GM23338 (cell line): ENCODE results near the gene HNRNPAB. TPM values are rescaled to one million over a fixed set of nuclear protein-coding genes. Genes with fewer than 3 reads are reported as not detected.

ENCODE experiments used
- ATAC-seq: fragments of 200-7000 bp; cut with Tn5 transposase; 3 replicates; pipeline ENCODE4 v1.9.1; 2020
- DNase-seq: peaks from one replicate; pipeline ENCODE4 v3.0.0-alpha.2; 2015; ENCODE audit warnings: low spot score
- H2AFZ ChIP-seq: fragments of 200-600 bp; sonication (generic); 2 replicates; pipeline ENCODE4 v1.8.0; 2016; ENCODE audit warnings: antibody characterized with exemption, mild to moderate bottlenecking, moderate library complexity
- H3F3A ChIP-seq: fragments of 200-600 bp; sonication (generic); replicated peaks from 2 replicates; pipeline ENCODE4 v1.8.0; 2017; ENCODE audit warnings: antibody characterized with exemption, mixed run types, low read depth
- H3K27ac ChIP-seq: fragments of 200-600 bp; sonication (generic); 2 replicates; pipeline ENCODE4 v1.6.1; 2016; ENCODE audit warnings: low read depth
- H3K27me3 ChIP-seq: fragments of 200-600 bp; sonication (generic); 2 replicates; pipeline ENCODE4 v1.8.0; 2016; ENCODE audit warnings: mild to moderate bottlenecking, mixed run types, moderate library complexity; ENCODE audit not compliant: insufficient read depth
- H3K36me3 ChIP-seq: fragments of 200-600 bp; sonication (generic); 2 replicates; pipeline ENCODE4 v1.8.0; 2016; ENCODE audit warnings: mild to moderate bottlenecking; ENCODE audit not compliant: insufficient read depth
- H3K4me1 ChIP-seq: fragments of 200-600 bp; sonication (generic); 2 replicates; pipeline ENCODE4 v1.8.0; 2016; ENCODE audit warnings: mild to moderate bottlenecking, moderate library complexity; ENCODE audit not compliant: insufficient read depth
- H3K4me2 ChIP-seq: fragments of 200-600 bp; sonication (generic); 2 replicates; pipeline ENCODE4 v1.7.1; 2017; ENCODE audit warnings: mixed run types
- H3K4me3 ChIP-seq: fragments of 200-600 bp; sonication (generic); 2 replicates; pipeline ENCODE4 v1.6.1; 2016; ENCODE audit warnings: mixed run types
- H3K79me2 ChIP-seq: fragments of 200-600 bp; sonication (generic); replicated peaks from 2 replicates; pipeline ENCODE4 v1.8.0; 2017; ENCODE audit warnings: mild to moderate bottlenecking; ENCODE audit not compliant: insufficient read depth
- H3K9me2 ChIP-seq: fragments of 200-600 bp; sonication (generic); 2 replicates; pipeline ENCODE4 v1.8.0; 2017; ENCODE audit not compliant: insufficient read depth
- H4K20me1 ChIP-seq: fragments of 200-600 bp; sonication (generic); replicated peaks from 2 replicates; pipeline ENCODE4 v1.8.0; 2017; ENCODE audit warnings: mild to moderate bottlenecking; ENCODE audit not compliant: insufficient read depth
- H3K27ac Mint-ChIP-seq: 2 replicates; pipeline ENCODE4 v1.8.0; 2020; ENCODE audit warnings: inconsistent platforms, mild to moderate bottlenecking, moderate library complexity, mixed read lengths
- H3K27me3 Mint-ChIP-seq: 3 replicates; pipeline ENCODE4 v1.8.0; 2022; ENCODE audit warnings: low read depth, mild to moderate bottlenecking, moderate library complexity, mixed read lengths, inconsistent platforms; ENCODE audit not compliant: insufficient read depth, poor library complexity
- H3K36me3 Mint-ChIP-seq: 3 replicates; pipeline ENCODE4 v1.8.0; 2021; ENCODE audit warnings: low read depth, mild to moderate bottlenecking, inconsistent platforms, moderate library complexity, mixed read lengths
- H3K4me1 Mint-ChIP-seq: 3 replicates; pipeline ENCODE4 v1.8.0; 2020; ENCODE audit warnings: mild to moderate bottlenecking, inconsistent platforms, mixed read lengths
- H3K4me3 Mint-ChIP-seq: 3 replicates; pipeline ENCODE4 v1.8.0; 2021; ENCODE audit warnings: moderate library complexity, mild to moderate bottlenecking, inconsistent platforms, mixed read lengths
- H3K9me3 Mint-ChIP-seq: 3 replicates; pipeline ENCODE4 v1.8.0; 2020; ENCODE audit warnings: moderate library complexity, mild to moderate bottlenecking, inconsistent platforms, mixed read lengths
- CREB1 ChIP-seq: fragments of 250-450 bp; sonication (Bioruptor Pico); IDR thresholded peaks from 2 replicates; pipeline ENCODE4 v1.5.0; 2020; ENCODE audit warnings: low read depth, mild to moderate bottlenecking, moderate library complexity
- EZH2 ChIP-seq: fragments of 200-600 bp; sonication (generic); IDR thresholded peaks from one replicate; pipeline ENCODE4 v1.8.0; 2017; ENCODE audit warnings: antibody characterized with exemption, mild to moderate bottlenecking, low read depth; ENCODE audit not compliant: unreplicated experiment
- EZH2phosphoT487 ChIP-seq: fragments of 200-600 bp; sonication (generic); IDR thresholded peaks from one replicate; pipeline ENCODE4 v1.8.1; 2018; ENCODE audit warnings: antibody characterized with exemption; ENCODE audit not compliant: unreplicated experiment
- JUNB ChIP-seq: IDR thresholded peaks from one replicate; pipeline ENCODE4 v1.6.1; 2016; ENCODE audit warnings: antibody characterized with exemption; ENCODE audit not compliant: unreplicated experiment
- NANOG ChIP-seq: IDR thresholded peaks from 2 replicates; pipeline ENCODE4 v1.6.1; 2016; ENCODE audit warnings: antibody characterized with exemption, borderline replicate concordance
- ZNF114 ChIP-seq: fragments of 250-450 bp; sonication (Bioruptor Pico); IDR thresholded peaks from 2 replicates; pipeline ENCODE4 v1.5.0; 2020; ENCODE audit warnings: mild to moderate bottlenecking, moderate library complexity
- ZNF331 ChIP-seq: fragments of 250-450 bp; sonication (Bioruptor Pico); IDR thresholded peaks from 2 replicates; pipeline ENCODE4 v1.5.0; 2020; ENCODE audit warnings: low read depth, mild to moderate bottlenecking, moderate library complexity
- polyA plus RNA-seq: library from polyadenylated mRNA; unstranded; fragments of >200 nt; fragmentation: Nextera tagmentation; extraction: Ambion mirVana; gene quantifications from 2 replicates; pipeline ENCODE4 v1.2.1, GENCODE V29; 2016
- total RNA-seq: library from RNA; depleted of rRNA; stranded (reverse); fragments of >200 nt; shearing (Covaris generic); gene quantifications from 2 replicates; pipeline ENCODE4 v1.2.3, GENCODE V29; 2014
- TF ChIP-seq, protein P1 (sequence below): fragments of 250-450 bp; sonication (Bioruptor Pico); IDR thresholded peaks from 2 replicates; pipeline ENCODE4 v1.5.0; 2020; ENCODE audit warnings: mild to moderate bottlenecking, moderate library complexity
- TF ChIP-seq, protein P2 (sequence below): IDR thresholded peaks from 2 replicates; pipeline ENCODE4 v1.6.1; 2016; ENCODE audit warnings: antibody characterized with exemption
- TF ChIP-seq, protein P3 (sequence below): IDR thresholded peaks from one replicate; pipeline ENCODE4 v1.6.1; 2018; ENCODE audit warnings: antibody characterized with exemption; ENCODE audit not compliant: unreplicated experiment

HNRNPAB gene
- total and polyA plus RNA-seq, 2 experiments from 2014 or later, result 304 to 579 TPM

- peaks cover 15% of the 10 kb centered on the region for H4K20me1 ChIP-seq
- no peak for ATAC-seq
- peaks cover 39% of the 10 kb centered on the region for H3F3A ChIP-seq
- H3K79me2 ChIP-seq, result no peaks in the 10 kb centered on the region
- TF ChIP-seq CREB1 (no peak), ZNF331 (CRISPR knock-in tag) (no peak)
- TF ChIP-seq, protein P1, sequence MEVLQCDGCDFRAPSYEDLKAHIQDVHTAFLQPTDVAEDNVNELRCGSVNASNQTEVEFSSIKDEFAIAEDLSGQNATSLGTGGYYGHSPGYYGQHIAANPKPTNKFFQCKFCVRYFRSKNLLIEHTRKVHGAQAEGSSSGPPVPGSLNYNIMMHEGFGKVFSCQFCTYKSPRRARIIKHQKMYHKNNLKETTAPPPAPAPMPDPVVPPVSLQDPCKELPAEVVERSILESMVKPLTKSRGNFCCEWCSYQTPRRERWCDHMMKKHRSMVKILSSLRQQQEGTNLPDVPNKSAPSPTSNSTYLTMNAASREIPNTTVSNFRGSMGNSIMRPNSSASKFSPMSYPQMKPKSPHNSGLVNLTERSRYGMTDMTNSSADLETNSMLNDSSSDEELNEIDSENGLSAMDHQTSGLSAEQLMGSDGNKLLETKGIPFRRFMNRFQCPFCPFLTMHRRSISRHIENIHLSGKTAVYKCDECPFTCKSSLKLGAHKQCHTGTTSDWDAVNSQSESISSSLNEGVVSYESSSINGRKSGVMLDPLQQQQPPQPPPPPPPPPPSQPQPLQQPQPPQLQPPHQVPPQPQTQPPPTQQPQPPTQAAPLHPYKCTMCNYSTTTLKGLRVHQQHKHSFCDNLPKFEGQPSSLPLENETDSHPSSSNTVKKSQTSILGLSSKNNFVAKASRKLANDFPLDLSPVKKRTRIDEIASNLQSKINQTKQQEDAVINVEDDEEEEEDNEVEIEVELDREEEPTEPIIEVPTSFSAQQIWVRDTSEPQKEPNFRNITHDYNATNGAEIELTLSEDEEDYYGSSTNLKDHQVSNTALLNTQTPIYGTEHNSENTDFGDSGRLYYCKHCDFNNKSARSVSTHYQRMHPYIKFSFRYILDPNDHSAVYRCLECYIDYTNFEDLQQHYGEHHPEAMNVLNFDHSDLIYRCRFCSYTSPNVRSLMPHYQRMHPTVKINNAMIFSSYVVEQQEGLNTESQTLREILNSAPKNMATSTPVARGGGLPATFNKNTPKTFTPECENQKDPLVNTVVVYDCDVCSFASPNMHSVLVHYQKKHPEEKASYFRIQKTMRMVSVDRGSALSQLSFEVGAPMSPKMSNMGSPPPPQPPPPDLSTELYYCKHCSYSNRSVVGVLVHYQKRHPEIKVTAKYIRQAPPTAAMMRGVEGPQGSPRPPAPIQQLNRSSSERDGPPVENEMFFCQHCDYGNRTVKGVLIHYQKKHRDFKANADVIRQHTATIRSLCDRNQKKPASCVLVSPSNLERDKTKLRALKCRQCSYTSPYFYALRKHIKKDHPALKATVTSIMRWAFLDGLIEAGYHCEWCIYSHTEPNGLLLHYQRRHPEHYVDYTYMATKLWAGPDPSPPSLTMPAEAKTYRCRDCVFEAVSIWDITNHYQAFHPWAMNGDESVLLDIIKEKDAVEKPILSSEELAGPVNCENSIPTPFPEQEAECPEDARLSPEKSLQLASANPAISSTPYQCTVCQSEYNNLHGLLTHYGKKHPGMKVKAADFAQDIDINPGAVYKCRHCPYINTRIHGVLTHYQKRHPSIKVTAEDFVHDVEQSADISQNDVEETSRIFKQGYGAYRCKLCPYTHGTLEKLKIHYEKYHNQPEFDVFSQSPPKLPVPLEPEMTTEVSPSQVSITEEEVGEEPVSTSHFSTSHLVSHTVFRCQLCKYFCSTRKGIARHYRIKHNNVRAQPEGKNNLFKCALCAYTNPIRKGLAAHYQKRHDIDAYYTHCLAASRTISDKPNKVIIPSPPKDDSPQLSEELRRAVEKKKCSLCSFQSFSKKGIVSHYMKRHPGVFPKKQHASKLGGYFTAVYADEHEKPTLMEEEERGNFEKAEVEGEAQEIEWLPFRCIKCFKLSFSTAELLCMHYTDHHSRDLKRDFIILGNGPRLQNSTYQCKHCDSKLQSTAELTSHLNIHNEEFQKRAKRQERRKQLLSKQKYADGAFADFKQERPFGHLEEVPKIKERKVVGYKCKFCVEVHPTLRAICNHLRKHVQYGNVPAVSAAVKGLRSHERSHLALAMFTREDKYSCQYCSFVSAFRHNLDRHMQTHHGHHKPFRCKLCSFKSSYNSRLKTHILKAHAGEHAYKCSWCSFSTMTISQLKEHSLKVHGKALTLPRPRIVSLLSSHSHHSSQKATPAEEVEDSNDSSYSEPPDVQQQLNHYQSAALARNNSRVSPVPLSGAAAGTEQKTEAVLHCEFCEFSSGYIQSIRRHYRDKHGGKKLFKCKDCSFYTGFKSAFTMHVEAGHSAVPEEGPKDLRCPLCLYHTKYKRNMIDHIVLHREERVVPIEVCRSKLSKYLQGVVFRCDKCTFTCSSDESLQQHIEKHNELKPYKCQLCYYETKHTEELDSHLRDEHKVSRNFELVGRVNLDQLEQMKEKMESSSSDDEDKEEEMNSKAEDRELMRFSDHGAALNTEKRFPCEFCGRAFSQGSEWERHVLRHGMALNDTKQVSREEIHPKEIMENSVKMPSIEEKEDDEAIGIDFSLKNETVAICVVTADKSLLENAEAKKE (CRISPR knock-in tag), result no peak
- TF ChIP-seq, protein P2, sequence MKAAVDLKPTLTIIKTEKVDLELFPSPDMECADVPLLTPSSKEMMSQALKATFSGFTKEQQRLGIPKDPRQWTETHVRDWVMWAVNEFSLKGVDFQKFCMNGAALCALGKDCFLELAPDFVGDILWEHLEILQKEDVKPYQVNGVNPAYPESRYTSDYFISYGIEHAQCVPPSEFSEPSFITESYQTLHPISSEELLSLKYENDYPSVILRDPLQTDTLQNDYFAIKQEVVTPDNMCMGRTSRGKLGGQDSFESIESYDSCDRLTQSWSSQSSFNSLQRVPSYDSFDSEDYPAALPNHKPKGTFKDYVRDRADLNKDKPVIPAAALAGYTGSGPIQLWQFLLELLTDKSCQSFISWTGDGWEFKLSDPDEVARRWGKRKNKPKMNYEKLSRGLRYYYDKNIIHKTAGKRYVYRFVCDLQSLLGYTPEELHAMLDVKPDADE, result no peak
- H3K36me3 ChIP-seq, result peaks cover 23% of the 10 kb centered on the region
- Mint-ChIP-seq H3K36me3 (peaks cover 84% of the 10 kb centered on the region), H3K27me3 (peaks cover 20% of the 10 kb centered on the region), H3K4me1 (peaks cover 19% of the 10 kb centered on the region), H3K27ac (no peak overlapping the region), H3K4me3 (no peak overlapping the region), H3K9me3 (no peaks in the 10 kb centered on the region)
- DNase-seq, result no peak
- no peak overlapping the region for H3K4me3 ChIP-seq
- H3K27ac ChIP-seq, result no peak overlapping the region
- H3K9me2 ChIP-seq, result no peaks in the 10 kb centered on the region
- H3K27me3 ChIP-seq, result no peaks in the 10 kb centered on the region
- H2AFZ ChIP-seq, result no peak overlapping the region
- no peak overlapping the region for H3K4me2 ChIP-seq
- H3K4me1 ChIP-seq, result peaks cover 7% of the 10 kb centered on the region; the same call in 1 of the 2 replicates
Observed at GRCh38 chr5:178216779-178217178, 12.4 kb downstream of the HNRNPAB start.

DNA sequence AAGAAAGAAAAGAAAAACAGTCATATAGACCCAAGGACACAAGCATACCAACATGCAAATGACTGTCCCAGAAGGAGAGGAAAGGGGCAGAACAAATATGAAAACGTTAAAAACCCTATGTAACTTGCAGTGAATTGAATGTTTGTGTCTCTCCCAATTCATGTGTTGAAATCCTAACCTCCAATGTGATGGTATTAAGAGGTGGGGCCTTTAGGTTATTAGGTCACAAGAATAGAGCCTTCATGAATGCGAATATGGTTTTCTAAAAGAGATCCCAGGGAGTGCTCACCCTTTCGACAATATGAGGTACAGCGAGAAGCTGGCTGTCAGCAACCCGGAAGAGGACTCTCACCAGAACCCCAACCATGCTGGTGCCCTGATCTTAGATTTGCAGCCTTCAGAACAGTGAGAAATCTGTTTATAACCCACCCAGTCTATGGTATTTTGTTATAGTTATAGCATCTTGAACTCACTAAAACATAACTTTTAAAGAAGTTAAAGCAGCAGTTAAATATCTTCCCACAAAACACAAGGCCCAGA lies 14.0 kb downstream of the HNRNPAB start:
- Mint-ChIP-seq H3K4me1 (peaks cover 23% of the 10 kb centered on the region), H3K4me3 (no peak overlapping the region), H3K36me3 (peaks cover 77% of the 10 kb centered on the region), H3K27me3 (peaks cover 11% of the 10 kb centered on the region), H3K27ac (peak overlapping the region; percentile 20; the same call in 1 of the 2 replicates), H3K9me3 (no peaks in the 10 kb centered on the region)
- Histone ChIP-seq H3K9me2 (no peaks in the 10 kb centered on the region), H3K79me2 (no peaks in the 10 kb centered on the region), H2AFZ (no peak overlapping the region), H3K36me3 (peaks cover 23% of the 10 kb centered on the region), H3K4me1 (peaks cover 11% of the 10 kb centered on the region; the same call in 1 of the 2 replicates), H3K4me2 (no peak overlapping the region), H4K20me1 (peaks cover 20% of the 10 kb centered on the region), H3K27ac (no peak overlapping the region), H3K27me3 (no peaks in the 10 kb centered on the region), H3F3A (peaks cover 23% of the 10 kb centered on the region), H3K4me3 (no peak overlapping the region)
- ATAC-seq (no peak), DNase-seq (no peak)
- TF ChIP-seq JUNB (no peak), EZH2 (no peak), EZH2phosphoT487 (no peak), ZNF114 (no peak), NANOG (no peak)
- TF ChIP-seq, protein P3, sequence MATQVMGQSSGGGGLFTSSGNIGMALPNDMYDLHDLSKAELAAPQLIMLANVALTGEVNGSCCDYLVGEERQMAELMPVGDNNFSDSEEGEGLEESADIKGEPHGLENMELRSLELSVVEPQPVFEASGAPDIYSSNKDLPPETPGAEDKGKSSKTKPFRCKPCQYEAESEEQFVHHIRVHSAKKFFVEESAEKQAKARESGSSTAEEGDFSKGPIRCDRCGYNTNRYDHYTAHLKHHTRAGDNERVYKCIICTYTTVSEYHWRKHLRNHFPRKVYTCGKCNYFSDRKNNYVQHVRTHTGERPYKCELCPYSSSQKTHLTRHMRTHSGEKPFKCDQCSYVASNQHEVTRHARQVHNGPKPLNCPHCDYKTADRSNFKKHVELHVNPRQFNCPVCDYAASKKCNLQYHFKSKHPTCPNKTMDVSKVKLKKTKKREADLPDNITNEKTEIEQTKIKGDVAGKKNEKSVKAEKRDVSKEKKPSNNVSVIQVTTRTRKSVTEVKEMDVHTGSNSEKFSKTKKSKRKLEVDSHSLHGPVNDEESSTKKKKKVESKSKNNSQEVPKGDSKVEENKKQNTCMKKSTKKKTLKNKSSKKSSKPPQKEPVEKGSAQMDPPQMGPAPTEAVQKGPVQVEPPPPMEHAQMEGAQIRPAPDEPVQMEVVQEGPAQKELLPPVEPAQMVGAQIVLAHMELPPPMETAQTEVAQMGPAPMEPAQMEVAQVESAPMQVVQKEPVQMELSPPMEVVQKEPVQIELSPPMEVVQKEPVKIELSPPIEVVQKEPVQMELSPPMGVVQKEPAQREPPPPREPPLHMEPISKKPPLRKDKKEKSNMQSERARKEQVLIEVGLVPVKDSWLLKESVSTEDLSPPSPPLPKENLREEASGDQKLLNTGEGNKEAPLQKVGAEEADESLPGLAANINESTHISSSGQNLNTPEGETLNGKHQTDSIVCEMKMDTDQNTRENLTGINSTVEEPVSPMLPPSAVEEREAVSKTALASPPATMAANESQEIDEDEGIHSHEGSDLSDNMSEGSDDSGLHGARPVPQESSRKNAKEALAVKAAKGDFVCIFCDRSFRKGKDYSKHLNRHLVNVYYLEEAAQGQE, result no peak
